Activated CD4-positive, alpha-beta T cell treated with anti-CD3 and anti-CD28 coated beads for 48 hours (primary cell): ENCODE results near the gene MIAT.
A peak's percentile ranks its signal among the peaks of the same experiment; 100 is the strongest.
"Not testable (repeated sequence)": the region's sequence is repeated elsewhere in the genome, so short reads cannot be mapped to it uniquely, and the experiment has no call there.

Source experiments
- DNase-seq: peaks from one replicate; pipeline ENCODE4 v3.0.0-alpha.2; 2020

MIAT gene

DNA sequence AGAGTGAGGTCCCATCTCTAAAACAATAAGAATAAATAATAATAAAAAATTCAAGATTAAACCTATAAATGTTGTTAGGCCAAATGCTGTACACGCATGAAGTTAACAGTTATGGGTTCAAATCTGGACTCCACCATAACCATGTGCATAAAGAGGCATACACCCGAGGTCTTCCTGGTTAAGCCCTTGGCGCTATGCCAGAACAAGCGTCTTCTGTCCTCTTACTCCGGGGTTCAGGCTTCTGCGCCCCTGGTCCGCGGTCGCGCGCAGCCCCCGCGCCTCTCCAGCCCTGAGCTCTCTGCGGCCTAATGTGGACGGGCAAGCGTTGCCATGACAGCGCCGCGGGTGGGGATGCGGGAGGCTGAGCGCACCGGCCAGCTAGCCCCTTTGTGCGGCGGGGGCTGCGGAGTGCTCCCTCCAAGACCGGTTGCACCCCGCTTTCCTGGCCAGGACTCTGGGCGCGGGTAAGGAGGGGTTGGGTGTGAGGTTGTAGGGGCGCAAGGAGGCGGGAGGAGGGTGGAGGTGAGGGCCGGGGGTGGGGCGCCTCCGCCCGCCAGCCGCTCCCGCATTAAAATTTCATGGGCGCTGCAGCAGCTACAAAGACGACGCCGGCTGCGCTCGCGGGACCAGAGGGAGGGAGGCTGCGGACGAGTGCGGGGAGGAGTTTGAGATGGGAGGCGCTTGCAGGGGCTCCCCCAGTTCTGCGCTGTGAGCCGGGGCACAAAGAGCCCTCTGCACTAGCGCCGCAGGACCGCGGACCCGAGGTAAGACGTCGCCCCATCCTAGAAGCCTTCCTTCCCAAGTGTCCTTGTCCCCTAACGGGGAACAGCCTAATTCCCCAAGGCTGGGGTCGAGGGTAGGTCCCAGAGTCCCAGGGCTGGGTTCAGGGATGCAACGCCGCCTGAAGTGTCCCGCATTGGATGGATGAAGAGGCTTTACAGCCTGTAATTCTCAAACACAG, at the start of gene MIAT:
TSS of gene MIAT (plus strand) at position 698 of the 961 bp plus-strand sequence.
- peak; percentile 79 for DNase-seq

DNA sequence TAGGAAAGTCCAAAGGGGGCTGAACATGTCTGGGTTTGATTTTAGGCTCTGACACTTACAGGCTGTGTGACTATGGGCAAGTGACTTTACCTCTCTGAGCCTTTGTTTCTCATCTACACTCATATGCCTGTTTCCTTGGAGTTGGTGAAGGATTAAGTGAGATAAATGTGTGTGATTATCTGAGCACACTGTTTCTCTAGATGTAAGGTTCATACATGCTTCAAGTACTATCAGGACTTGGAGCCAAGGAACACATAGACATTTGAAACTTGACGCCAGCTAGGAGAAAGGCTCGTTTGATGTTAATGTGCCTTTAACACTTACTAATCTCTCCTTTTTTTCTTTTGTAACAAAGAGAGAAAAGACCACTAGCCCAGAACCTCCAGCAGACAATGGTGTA, 49.3 kb upstream of the MIAT start:
- no peak for DNase-seq

DNA sequence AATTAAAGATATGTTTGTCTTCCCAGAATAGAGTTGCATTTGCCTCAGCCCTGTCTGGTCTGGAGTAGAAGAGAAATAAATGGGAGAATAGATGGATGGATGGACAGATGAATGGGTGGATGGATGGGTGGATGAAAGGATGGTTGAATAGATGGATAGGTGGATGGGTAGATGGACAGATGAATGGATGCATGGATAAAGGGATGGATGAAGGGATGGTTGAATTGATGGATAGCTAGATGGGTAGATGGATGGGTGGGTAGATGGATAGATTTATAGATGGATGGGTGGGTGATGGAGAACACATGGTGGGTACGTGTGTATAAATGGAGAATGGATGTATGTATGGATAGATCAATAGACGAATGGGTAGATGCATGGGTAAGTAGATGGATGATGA, 48.1 kb upstream of the MIAT start:
- no peak for DNase-seq

DNA sequence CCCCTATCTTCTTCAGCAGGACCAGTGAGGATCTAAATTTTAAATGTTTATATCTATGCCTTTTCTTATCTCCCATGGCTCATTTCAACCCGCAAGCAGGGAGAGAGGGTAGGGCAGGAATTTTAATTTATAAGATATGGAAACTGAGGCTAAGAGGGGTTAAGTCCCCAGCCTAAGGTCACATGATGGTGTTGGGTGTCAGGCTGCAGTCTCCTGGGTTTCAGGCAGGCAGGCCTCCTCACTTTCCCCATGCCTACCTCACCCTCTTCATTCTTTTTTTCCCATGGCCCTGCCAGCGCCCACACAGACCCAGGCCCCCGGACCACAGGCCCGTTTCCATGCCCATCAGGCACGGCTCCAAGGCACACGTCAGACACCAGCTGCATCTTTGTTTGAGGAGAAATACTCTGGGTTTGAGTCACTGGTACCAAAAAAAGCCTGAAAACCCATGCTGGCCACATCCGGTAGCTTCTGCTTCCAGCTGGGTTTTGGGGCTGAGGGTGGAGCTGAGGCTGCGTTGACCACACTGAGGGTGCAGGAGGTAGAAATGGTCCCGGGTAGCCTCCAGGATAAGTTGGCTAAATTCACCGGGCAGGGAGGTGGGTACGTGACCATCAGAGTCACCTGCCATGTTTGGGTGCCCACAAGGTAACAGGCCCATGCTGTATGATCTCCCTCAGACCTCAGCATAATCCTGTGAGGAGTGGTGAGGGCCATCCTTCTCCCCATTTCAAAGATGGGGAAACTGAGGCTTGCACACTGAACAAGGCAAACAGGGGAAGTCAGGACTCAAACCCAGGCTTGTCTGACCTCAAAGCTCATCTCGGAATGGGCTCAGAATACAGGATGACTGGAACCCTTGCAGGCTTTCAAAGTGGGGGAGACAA, 47.1 kb upstream of the MIAT start:
- DNase-seq = peak; percentile 60

DNA sequence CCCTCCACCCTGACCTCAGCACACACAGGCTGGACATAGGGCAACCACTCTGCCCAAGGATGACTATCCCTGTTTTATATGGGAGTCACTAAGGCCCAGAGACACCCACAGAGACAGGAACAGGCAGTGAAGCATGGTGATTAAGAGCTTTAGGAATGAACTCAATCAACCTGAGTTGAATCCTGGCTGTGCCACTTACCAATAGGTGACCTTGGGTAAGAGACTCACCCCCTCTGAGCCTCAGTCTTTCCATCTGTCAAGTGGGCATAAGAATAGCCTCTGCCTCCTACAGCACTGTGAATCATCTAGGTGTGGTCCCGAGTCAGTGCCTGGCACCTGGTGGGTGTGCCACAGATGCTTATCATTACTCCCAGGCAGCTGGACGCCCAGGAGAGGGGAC, 46.4 kb upstream of the MIAT start:
- no peak for DNase-seq

DNA sequence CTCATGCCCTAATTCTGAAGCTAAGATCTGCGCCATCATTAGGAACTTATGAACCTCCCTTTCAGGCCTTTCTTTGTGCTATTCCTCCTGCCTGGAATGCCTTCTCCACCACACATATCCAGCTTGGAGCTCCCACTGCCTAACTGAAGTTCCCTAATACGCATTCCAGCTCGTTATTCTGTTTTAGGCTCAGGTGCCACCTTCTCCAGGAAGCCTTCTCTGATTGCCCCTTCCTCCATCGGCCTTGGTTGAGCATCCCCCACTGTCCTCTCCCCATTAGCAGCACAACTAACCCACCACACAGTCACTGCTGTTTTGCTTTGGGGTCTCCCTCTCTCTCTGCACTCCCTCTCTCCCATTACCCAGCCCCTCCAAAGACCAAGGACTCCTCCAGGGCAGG, 44.7 kb upstream of the MIAT start:
- DNase-seq = no peak

DNA sequence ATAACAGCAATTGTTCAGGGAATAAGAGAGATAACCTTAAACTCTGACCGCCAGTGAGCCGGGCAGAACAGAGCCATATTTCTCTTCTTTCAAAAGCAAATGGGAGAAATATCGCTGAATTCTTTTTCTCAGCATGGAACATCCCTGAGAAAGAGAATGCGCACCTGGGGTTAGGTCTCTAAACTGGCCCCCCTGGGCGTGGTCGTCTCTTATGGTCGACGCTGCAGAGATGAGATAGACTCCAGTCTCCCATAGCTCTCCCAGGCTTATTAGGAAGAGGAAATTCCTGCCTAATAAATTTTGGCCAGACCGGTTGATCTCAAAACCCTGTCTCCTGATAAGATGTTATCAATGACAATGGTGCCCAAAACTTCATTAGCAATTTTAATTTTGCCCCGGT, 43.6 kb upstream of the MIAT start:
- DNase-seq = not testable (repeated sequence)

DNA sequence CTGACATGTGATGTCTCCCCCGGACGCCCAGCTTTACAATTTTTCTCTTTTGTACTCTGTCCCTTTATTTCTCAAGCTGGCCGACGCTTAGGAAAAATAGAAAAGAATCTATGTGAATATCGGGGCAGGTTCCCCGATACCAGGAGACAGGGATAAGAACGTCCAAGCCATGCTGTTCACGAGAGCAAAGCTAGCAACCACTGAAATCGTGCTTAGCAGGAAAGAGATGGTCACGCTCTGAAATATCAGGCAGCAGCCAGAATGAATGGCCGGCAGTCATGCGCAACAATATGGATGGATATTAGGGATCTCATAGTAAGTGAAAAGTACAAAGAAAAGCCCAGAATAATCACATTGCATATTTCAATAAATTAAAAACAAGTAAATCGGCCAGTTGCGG, 43.1 kb upstream of the MIAT start:
- no peak for DNase-seq

DNA sequence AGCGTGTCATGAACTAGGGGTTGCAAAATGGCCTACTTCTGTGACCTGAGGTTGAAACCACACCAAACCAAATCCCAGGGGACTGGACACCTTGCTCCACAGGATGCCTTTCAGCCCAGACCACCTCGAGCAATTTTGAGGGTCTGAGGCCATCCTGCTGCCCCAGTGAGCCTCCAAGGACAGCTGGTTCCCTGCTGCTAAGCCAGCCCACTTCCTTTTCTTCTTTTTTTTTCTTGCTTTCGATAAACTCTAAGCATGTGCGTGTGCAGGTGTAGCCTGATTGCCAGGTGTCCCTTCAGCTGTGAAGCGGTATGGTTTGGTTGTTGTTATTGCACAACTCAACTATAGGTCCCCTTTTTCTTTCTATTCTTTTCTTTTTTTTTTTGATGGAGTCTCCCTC, 42.2 kb upstream of the MIAT start:
- no peak for DNase-seq

DNA sequence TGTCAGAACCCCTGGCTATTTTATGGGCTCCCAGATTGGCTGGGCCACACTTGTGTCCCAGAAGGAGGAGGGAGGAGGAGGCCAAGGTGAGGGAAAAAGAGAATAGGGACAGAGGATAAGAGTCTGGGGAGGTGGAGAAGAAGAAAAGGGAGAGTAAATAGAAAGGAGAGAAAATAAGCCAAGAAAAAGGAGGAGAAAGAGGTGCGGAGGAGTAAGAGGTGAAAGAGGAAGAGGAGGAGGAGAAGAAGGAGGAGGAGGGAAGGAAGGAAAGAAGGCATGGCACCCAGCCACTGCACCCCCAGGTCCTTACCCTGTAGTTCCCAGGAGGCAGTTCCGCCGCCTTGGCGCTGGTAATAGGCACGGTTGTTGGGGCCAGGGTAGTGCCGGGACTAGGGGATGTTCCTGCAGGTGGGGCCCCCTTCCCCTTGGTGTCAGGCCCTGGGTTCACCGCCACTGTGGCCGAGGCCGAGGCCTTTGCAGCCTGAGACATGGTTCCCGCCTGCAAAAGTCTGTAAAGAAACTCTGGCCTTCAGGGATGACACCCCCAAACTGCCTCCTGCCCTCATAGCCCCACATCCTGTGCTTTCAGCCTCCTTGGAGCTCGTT, 41.5 kb upstream of the MIAT start:
- no peak for DNase-seq

DNA sequence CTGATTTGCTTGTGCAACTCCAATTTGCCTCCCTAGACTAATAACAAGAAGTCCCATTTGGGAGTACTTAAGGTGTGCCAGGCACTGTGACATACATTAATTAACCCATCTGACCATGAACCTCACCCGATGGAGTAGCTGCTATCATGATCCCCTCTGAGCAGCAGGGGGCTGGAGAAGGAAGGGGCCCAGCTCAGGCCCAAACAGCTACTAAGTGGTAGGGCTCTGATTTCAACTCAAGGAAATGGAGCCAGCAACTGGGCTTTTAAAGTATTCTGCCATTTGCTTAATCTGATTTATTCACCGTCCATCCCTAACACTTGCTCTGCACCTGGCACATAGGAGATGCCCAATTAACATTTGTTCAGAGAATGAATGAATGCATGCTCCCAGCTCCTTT, 40.7 kb upstream of the MIAT start:
- no peak for DNase-seq

DNA sequence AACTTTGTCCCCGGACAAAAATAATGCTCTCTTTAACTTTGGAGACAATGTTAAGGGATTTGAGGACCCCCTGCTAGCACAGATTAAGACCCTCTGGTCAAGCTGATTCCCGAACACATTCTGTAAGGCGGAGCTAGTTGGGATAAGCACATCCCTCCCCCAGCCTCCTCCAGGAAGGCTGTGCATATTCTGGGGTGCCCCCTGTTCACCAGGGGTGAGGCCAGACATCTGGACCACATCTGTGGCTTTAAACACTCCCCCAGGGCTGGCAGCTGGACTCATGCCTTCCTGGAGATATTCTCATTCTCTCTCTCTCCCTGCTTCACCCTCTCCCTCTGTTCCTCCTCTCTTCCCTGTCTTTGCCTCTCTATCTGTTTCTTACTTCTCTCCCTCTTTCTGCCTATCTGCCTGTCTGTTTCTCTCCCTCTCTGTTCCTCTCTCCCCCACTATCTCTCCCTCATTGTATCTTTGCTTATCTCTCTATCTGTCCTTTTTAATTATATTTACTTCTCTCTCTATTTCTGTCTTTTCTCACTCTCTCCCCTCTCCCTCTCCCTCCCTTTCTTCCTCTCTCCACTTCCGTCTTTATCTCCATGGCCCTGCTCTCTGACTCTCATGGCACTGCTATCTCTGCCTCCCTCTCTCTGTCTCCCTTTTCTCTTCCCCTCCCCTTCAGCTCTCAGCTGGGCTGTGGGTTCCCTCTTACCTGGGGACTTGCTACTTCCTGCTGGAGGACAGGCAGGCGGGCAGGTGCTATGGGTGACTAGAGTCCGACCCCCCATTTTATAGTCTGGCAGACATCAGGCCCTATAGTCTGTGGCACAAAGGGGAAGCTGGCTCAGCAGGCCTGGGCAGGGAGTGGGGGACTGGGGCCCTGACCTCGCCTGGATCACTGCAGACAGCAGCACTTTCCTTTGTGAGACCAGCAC, 39.9 kb upstream of the MIAT start, which contains the start of gene CRYBB1:
TSS of gene CRYBB1 (minus strand) at position 757 of the 929 bp plus-strand sequence. CDS start 1,708 bp downstream, outside the sequence.
- no peak for DNase-seq

DNA sequence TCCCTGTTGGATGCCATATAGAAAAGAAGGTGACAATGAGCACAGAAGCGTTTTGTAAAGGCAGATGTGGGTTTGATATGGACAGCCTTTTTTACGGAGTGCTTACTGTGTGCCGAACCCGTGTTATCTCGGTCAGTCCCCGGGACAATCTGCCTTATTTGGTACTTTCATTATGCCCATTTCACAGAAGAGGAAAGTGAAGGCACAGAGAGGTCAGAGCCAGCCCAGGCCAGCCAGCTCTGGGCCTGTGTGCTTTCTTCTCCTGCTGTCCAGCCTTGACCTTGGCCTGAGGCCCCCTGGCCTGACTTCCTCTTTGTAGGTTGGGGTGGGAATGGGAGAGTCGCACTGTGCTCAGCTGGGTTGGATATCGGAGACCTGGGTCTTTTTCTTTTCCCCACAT, 38.9 kb upstream of the MIAT start:
- DNase-seq = no peak

DNA sequence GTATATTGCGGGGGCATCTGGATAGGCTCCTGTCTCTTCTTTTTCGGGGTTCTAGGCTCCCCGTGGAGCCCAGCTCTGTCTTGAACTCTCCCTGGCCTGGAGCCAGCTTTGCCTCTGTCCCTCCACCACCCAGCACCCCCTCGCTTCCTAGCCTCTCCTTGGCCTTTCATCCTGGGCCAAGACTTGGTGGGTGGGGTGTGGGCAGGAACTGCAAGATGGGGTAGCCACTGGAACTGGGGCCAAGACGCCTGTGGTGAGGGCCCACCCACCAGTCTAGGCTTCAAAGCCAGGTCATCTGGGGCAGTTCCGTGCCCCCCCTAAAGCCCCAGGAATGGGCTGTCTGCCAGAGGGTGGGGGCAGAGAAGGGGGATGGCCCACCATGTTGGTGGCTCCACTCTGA, 37.9 kb upstream of the MIAT start:
- DNase-seq = no peak

DNA sequence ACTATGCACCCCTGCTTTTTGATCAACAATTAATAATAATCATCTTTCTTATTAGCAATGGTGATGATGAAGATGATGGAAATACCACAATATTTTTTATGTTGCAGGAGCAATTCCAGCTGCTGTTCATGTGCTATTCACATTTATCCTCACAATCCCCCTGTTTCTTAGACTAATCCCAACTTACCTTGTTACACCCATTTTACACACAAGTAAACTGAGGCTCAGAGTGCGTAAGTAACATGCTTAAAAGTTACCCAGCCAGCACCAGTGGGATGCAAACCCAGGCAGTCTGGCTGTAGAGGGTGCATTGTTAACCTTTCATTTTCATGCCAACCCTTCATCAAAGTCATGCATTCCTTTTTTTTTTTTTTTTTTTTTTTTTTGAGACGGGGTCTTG, 37.2 kb upstream of the MIAT start:
- no peak for DNase-seq

DNA sequence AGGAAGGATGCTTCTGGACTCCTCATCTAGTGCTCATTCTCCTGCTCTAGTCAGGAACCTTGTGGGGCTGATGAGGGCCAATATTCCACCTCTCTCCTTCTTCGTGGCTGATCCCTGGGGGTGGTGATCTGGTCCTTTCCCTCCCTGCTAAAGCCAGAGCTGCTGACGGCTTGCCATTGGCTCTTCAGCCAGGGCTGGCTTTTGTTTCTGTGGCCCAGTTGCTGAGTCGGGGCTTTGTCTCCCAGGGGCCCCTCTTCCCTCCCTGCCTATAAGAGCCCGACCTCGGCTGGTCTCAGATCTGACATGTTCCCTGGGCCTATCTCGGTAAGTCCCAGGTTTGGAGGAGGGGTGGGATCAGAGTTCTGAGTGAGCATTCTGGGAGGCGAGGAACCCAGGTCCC, 35.7 kb upstream of the MIAT start, which contains the start of gene CRYBA4:
TSS of gene CRYBA4 (plus strand) at position 301 of the 400 bp plus-strand sequence. CDS start 634 bp downstream, outside the sequence.
- no peak for DNase-seq

DNA sequence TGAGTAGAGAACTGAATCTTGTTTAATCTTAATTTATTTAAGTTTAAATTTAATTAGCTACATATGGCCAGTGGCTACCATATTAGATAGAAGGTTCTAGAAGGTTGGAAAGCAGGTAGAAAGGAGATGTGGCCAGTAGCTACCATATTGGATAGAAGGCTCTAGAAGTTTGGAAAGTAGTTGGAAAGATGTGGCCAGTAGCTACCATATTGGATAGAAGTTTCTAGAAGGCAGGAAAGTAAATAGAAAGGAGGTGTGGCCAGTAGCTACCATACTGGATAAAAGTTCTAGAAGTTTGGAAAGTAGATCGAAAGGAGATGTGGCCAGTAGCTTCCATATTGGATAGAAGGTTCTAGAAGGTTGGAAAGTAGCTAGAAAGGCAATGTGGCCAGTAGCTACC, 33.4 kb upstream of the MIAT start:
- no peak for DNase-seq

DNA sequence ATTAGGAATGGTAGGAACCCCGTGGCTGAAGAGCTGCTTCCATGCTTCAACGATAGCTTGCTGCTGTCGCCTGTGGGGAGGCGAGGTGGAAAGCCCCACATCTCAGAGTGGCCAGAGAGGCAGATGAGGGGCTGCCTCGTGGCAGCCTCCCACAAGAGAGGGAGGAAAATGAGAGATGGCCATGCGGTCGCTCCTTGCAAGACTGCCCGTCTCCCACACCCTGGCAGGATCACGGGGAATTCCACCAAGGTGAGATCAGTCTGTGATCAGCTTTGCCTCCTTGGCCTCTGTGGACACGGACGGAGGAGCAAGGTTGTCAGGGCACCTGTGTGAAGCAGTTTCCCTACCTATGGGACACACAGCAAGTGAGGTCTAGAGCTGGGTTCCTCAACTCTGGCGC, 32.6 kb upstream of the MIAT start:
- DNase-seq = no peak

DNA sequence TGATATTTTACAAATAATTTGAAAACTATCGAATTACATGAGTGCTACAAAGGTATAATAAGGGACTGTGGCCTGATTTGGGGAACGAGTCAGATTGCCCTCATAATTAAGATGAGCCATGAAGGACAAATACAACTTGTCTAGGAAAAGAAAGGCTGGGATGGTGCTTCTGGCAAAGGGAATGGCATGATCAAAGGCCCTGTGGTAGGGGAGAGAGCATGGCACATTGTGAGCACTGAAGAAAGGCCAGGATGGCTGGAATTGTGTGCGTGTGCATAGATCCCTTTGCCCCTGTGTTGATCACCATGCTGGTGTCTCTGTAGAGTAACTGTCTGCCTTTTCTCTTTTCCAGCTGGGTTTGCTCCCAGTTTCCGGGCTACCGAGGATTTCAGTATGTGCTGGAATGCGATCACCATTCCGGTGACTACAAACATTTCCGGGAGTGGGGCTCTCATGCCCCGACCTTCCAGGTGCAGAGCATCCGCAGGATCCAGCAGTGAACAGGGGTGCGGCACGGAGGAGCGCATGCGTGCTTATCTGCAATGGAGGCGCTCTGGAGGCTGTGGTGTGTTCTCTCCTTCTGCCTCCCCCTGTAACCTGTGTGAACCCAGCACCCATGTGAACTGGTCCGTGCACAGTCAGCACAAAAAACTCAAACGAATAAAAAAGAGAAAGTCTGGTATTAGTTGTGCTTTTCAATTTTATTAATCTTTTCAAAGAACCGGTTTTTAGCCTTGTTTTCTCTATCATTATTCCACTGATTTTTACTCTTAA, 27.2 kb upstream of the MIAT start:
- DNase-seq = no peak

DNA sequence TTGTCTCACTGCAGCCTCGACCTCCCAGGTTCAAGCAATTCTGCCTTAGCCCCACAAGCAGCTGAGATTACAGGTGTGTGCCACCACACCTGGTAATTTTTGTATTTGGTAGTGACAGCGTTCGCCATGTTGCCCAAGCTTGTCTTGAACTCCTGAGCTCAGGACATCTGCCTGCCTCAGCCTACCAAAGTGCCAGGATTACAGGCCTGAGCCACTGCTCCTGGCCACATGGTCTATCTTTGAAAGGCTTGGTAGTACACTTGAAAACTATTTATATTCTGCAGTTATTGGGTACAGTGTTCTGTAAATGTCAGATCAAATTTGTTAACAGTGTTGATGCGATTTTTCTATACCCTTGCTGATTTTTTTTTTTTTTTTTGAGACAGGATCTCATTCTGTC, 26.1 kb upstream of the MIAT start:
- no peak for DNase-seq
